CD4-positive, alpha-beta T cell treated with Interleukin-6 at 100 ng/mL for 8 hours (primary cell): ENCODE data around the gene XG.
"Not testable (repeated sequence)": the region's sequence is repeated elsewhere in the genome, so short reads cannot be mapped to it uniquely, and the experiment has no call there.

Experiments used
- DNase-seq: peaks from one replicate; pipeline ENCODE4 v3.0.0-alpha.2; 2020; ENCODE audit warnings: mixed read lengths, low spot score

Gene XG

GRCh38 chrX:2733286-2733685, 18.6 kb upstream of the XG start:
- DNase-seq = no peak

DNA sequence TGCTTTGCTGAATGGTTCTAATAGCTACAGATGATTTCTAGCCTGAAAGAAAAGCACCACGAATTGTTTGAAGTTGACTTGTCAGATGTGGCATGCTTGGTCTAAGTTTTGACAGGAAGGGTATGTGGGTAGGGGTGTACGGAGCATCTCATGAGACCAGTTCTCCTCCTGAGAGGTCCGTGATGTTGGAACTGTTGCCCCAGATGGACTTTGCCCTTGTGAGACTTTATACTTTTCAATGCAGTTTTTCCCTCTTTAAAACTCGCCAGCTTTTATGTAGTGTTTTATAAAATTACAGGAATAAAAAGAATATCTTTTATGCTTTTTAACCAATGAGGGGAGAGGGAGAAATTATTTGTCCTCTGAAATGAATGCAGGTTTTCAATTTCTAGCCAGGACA, 16.6 kb upstream of the XG start:
- no peak for DNase-seq

DNA sequence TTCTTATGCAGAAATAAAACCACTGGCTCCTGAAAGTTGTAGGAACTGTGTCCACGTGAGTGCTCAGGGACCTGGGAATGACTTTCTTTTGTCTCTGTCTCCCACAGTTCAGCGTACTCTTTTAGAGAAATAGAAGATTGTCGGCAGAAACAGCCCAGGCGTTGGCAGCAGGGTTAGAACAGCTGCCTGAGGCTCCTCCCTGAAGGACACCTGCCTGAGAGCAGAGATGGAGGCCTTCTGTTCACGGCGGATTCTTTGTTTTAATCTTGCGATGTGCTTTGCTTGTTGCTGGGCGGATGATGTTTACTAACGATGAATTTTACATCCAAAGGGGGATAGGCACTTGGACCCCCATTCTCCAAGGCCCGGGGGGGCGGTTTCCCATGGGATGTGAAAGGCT, 11.2 kb upstream of the XG start:
- no peak for DNase-seq

DNA sequence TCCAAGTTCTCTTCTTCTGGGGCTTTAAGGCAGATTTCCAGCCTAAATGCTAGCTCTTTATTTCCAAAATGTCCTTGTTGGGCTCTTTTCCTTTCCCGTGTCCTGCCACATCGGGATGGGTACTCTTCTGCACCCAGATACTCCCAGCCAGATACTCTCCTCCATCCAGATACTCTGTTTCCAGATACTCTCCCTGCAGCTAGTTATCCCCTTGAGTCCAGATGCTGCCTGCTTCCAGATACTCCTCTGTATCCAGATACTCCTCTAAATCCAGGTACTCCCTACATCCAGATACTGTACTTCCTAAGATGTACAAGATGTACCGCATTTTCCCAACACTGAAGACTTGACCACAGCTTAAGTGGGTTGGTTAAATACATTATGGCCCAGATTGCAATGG, 10.5 kb upstream of the XG start:
- DNase-seq = no peak

- not testable (repeated sequence) for DNase-seq
These were observed 5.6 kb upstream of the XG start for GRCh38 chrX:2746250-2746649.

GRCh38 chrX:2748171-2748814, 3.5 kb upstream of the XG start:
- DNase-seq = no peak

- no peak for DNase-seq
These were observed 3.0 kb upstream of the XG start for GRCh38 chrX:2748815-2749188.

- no peak for DNase-seq
These were observed 549 bp upstream of the XG start for GRCh38 chrX:2751291-2751690.

DNA sequence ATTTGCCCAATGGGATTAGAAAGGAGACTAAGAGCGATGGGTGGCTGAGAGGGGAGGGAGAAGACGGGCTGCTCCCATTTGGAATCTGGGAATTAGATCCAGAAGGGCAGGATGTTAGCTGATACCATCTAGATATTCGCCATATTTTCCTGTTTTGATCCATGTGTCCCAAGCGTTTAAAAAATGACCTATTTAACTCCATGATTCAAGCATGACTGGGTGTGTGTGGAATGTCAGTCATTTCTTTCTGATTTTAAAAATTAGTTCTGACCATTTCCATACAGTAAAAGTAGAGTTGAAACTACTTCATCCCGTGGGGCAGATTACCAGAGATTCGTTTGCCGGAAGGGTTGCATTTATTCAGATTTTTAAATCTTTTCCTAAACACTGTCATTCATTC, 601 bp downstream of the XG start:
- DNase-seq = not testable (repeated sequence)

GRCh38 chrX:2755163-2755715, 3.4 kb downstream of the XG start:
- not testable (repeated sequence) for DNase-seq

- no peak for DNase-seq
These were observed 4.7 kb downstream of the XG start for GRCh38 chrX:2756548-2756947.

- DNase-seq = no peak
These were observed 9.4 kb downstream of the XG start for GRCh38 chrX:2761246-2761645.

DNA sequence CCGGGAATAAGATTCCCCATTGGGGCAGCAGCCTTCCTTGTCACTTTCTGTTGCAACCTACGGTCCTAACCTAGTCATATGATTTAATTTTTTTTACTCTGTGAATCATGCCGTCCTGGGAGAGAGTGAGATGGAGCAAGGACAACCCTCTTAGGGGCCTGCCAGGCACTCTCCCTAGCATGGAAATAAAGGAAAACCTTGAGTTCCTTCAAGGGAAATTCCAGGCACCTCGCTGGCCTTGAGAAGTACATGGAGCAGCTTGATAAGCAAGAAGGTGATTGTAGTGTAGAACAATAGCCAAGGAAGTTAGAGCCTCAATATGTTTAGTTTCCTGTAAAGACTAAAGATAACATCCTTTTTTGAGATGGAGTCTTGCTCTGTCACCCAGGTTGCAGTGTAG, 10.8 kb downstream of the XG start:
- not testable (repeated sequence) for DNase-seq

DNA sequence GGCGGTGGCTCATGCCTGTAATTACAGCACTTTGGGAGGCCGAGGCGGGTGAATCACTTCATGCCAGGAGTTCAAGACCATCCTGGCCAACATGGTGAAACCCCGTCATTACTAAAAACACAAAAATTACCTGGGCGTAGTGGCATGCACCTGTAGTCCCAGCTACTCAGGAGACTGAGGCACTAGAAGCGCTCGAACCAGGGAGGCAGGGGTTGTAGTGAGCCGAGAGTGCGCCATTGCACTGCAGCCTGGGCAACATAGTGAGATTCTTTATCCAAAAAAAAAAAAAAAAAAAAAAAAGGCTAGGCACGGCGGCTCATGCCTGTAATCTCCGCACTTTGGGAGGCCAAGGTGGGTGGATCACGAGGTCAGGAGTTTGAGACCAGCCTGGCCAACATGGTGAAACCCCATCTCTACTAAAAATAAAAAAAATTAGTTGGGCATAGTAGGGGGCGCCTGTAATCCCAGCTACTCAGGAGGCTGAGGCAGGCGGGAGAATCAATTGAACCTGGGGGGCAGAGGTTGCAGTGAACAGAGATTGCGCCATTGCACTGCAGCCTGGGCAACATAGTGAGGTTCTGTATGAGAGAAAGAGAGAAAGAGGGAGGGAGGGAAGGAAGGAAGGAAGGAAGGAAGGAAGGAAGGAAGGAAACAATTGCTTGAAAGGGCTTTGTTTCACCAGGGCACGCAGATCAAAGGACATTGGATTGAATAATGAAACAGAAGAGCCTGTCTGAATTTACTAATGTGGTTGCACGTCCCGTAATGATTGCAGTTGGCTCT, 13.1 kb downstream of the XG start:
- not testable (repeated sequence) for DNase-seq

GRCh38 chrX:2765549-2765830, 13.7 kb downstream of the XG start:
- DNase-seq = no peak

- no peak for DNase-seq
These were observed 15.1 kb downstream of the XG start for GRCh38 chrX:2766906-2767305.

DNA sequence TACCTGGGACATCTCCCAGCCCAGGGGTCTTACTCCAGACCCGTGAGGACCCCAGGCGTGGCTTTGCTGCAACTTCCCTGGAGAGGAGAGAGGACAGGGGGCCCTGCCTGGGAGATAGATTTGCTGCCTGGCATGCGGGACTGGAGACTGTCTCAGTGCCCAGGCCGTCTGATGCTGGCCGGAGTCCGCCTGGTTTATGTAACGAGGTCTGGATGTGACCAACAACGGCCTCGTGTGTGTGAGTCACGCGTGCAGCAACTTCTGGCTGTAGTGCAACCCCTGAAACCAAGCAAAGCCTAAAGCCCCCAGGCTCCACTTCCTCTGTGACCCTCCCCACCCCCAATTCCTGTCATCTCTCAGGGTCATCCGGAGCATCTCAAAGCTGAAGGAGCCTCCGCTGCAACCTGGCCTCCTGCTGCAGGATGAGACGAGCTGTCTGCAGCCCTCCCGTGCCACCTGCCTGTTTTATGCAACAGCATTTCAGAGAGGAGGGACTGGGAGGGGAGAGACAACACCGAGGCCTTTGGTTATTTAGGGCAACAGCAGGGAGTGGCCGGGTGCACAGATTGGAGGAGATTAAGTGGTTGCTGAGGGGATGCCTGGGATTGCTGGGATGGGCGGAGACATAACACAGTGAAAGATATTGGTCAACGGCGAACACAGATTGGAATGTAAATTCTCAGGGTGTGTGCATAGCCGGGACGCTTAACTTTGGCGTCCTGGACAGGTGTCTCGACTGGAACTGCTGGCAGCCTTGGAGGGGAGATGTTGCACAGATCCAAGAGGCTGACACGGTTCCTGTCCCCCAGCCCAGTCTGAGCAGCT, 16.0 kb downstream of the XG start:
- DNase-seq = no peak

DNA sequence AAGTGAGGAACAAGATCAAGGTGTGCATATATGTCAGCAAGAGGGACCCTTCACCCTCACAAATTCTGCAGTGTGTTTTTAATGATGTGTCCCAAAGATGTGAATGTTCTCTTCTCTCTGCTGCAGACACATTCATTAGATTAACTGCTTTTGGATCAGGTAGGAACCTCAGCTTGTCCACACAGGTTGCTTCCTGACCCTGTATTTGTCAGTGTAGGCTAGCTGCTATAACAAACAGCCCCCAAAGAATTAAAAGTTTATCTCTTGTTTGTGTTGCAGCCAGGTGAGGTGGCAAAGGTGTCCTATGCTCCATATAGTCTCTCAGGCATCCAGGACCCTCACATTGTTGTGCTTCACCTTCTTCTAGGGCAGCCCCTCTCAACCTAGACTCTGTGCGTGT, 17.8 kb downstream of the XG start:
- no peak for DNase-seq

- not testable (repeated sequence) for DNase-seq
These were observed 21.6 kb downstream of the XG start for GRCh38 chrX:2773166-2774055.

- DNase-seq = no peak
These were observed 22.2 kb downstream of the XG start for GRCh38 chrX:2774057-2774456.

GRCh38 chrX:2774776-2775175, 22.9 kb downstream of the XG start:
- no peak for DNase-seq
